IMR-90 (cell line): ENCODE data around the gene MAML2. TPM values are rescaled to one million over a fixed set of nuclear protein-coding genes. Genes with fewer than 3 reads are reported as not detected.

Source experiments
- ATAC-seq: fragments of 200-7000 bp; cut with Tn5 transposase; 2 replicates; pipeline ENCODE4 v1.9.1; 2020; ENCODE audit warnings: low read depth, mild to moderate bottlenecking, moderate library complexity
- BruUV-seq: library from RNA; stranded (reverse); fragments of 400-500 nt; replicated peaks from 2 replicates; lab custom pipeline; 2021; lab: Mats Ljungman, UMichigan
- CTCF ChIA-PET: fragments of 300-600 bp; formaldehyde crosslinking; extraction: SDS; loops from one replicate; lab custom pipeline; 2021; ENCODE audit warnings: antibody characterized with exemption; lab: Yijun Ruan, JAX
- POLR2A ChIA-PET: fragments of 300-600 bp; sonication (Branson Sonifier 250); formaldehyde crosslinking; loops from one replicate; lab custom pipeline; 2022; ENCODE audit warnings: antibody characterized with exemption; ENCODE audit not compliant: unreplicated experiment; lab: Charles Lee
- DNase-seq: peaks from one replicate; pipeline ENCODE4 v3.0.0; 2013
- H2AFZ ChIP-seq: replicated peaks from 2 replicates; pipeline ENCODE3; 2013; ENCODE audit warnings: low read length, mild to moderate bottlenecking; ENCODE audit not compliant: poor library complexity
- H2AK5ac ChIP-seq: 2 replicates; pipeline ENCODE4 v1.6.1; 2013; ENCODE audit warnings: low read depth, low read length, inconsistent platforms
- H2AK9ac ChIP-seq: replicated peaks from 2 replicates; pipeline ENCODE3; 2013; ENCODE audit warnings: mild to moderate bottlenecking, low read depth, low read length, moderate library complexity; ENCODE audit not compliant: poor library complexity
- H2BK120ac ChIP-seq: 2 replicates; pipeline ENCODE4 v1.6.1; 2013; ENCODE audit warnings: low read depth, low read length, inconsistent platforms
- H2BK15ac ChIP-seq: 3 replicates; pipeline ENCODE4 v1.6.1; 2013; ENCODE audit warnings: low read depth, low read length, inconsistent platforms
- H2BK20ac ChIP-seq: 2 replicates; pipeline ENCODE4 v1.6.1; 2013; ENCODE audit warnings: low read depth, mild to moderate bottlenecking, inconsistent platforms, low read length, moderate library complexity
- H2BK5ac ChIP-seq: 2 replicates; pipeline ENCODE4 v1.6.1; 2013; ENCODE audit warnings: mild to moderate bottlenecking, low read depth, low read length, inconsistent platforms; ENCODE audit not compliant: poor library complexity, severe bottlenecking
- H3K14ac ChIP-seq: replicated peaks from 2 replicates; pipeline ENCODE4 v1.6.1; 2013; ENCODE audit warnings: low read depth, low read length, inconsistent platforms
- H3K18ac ChIP-seq: 2 replicates; pipeline ENCODE4 v1.6.1; 2013; ENCODE audit warnings: low read depth, low read length, control low read depth
- H3K23ac ChIP-seq: 2 replicates; pipeline ENCODE4 v1.6.1; 2013; ENCODE audit warnings: low read depth, low read length, inconsistent platforms
- H3K27ac ChIP-seq: 2 replicates; pipeline ENCODE4 v1.5.1; 2013; ENCODE audit warnings: mild to moderate bottlenecking, control low read depth, low read length; ENCODE audit not compliant: insufficient read depth
- H3K27me3 ChIP-seq: 2 replicates; pipeline ENCODE4 v1.6.1; 2013; ENCODE audit warnings: low read length; ENCODE audit not compliant: control insufficient read depth, insufficient read depth
- H3K36me3 ChIP-seq: 2 replicates; pipeline ENCODE4 v1.6.1; 2013; ENCODE audit warnings: low read length, mixed read lengths; ENCODE audit not compliant: control insufficient read depth, insufficient read depth
- H3K4ac ChIP-seq: 2 replicates; pipeline ENCODE4 v1.6.1; 2013; ENCODE audit warnings: low read depth, low read length, inconsistent platforms
- H3K4me1 ChIP-seq: 2 replicates; pipeline ENCODE4 v1.6.1; 2013; ENCODE audit warnings: low read length, mixed read lengths; ENCODE audit not compliant: control insufficient read depth, insufficient read depth
- H3K4me2 ChIP-seq: 2 replicates; pipeline ENCODE4 v1.6.1; 2013; ENCODE audit warnings: low read depth, mild to moderate bottlenecking, control low read depth, low read length, moderate library complexity
- H3K4me3 ChIP-seq: 2 replicates; pipeline ENCODE4 v1.5.1; 2013; ENCODE audit warnings: low read depth, mild to moderate bottlenecking, control low read depth, low read length, moderate library complexity; ENCODE audit not compliant: insufficient read depth
- H3K56ac ChIP-seq: 2 replicates; pipeline ENCODE4 v1.6.1; 2013; ENCODE audit warnings: low read length, inconsistent platforms; ENCODE audit not compliant: insufficient read depth; ENCODE audit errors: extremely low read depth
- H3K79me1 ChIP-seq, 2 experiments: 2 replicates each; pipeline ENCODE4 v1.6.1; 2013; ENCODE audit warnings: low read length in 2 of 2, inconsistent platforms in 1 of 2, low read depth in 1 of 2
- H3K9ac ChIP-seq: 2 replicates; pipeline ENCODE4 v1.6.1; 2013; ENCODE audit warnings: low read depth, low read length, control low read depth
- H3K9me1 ChIP-seq: 2 replicates; pipeline ENCODE4 v1.6.1; 2013; ENCODE audit warnings: low read length, inconsistent platforms; ENCODE audit not compliant: insufficient read depth
- H3K9me3 ChIP-seq: 2 replicates; pipeline ENCODE4 v1.6.1; 2013; ENCODE audit warnings: low read length; ENCODE audit not compliant: control insufficient read depth, insufficient read depth
- H4K20me1 ChIP-seq: 2 replicates; pipeline ENCODE4 v1.6.1; 2013; ENCODE audit warnings: low read length, inconsistent platforms; ENCODE audit not compliant: insufficient read depth
- H4K5ac ChIP-seq: 2 replicates; pipeline ENCODE4 v1.6.1; 2013; ENCODE audit warnings: mild to moderate bottlenecking, low read depth, low read length, control low read depth
- H4K8ac ChIP-seq, 2 experiments: 2 replicates each; pipeline ENCODE4 v1.6.1; 2013; ENCODE audit warnings: low read depth in 2 of 2, low read length in 2 of 2, control low read depth in 1 of 2, inconsistent platforms in 1 of 2
- H4K91ac ChIP-seq: 2 replicates; pipeline ENCODE4 v1.6.1; 2013; ENCODE audit warnings: low read depth, low read length, inconsistent platforms; ENCODE audit not compliant: insufficient read depth
- BHLHE40 ChIP-seq: fragments of 150-350 bp; IDR thresholded peaks from 2 replicates; pipeline ENCODE4 v1.6.1; 2016; ENCODE audit warnings: mild to moderate bottlenecking, low read depth, low read length
- ELK1 ChIP-seq: fragments of 150-350 bp; IDR thresholded peaks from 2 replicates; pipeline ENCODE4 v1.6.1; 2016; ENCODE audit warnings: low read depth, mild to moderate bottlenecking, low read length, moderate library complexity, borderline replicate concordance
- FOS ChIP-seq: fragments of 150-350 bp; IDR thresholded peaks from 2 replicates; pipeline ENCODE4 v1.6.1; 2016; ENCODE audit warnings: low read depth, low read length
- MAFK ChIP-seq: IDR thresholded peaks from 2 replicates; pipeline ENCODE4 v1.6.1; 2012; ENCODE audit warnings: low read depth, low read length, improper control_type of control experiment
- MAZ ChIP-seq: IDR thresholded peaks from 2 replicates; pipeline ENCODE4 v1.6.1; 2012; ENCODE audit warnings: low read depth, mild to moderate bottlenecking, low read length, improper control_type of control experiment, moderate library complexity, borderline replicate concordance
- POLR2A ChIP-seq: IDR thresholded peaks from 2 replicates; pipeline ENCODE4 v1.6.1; 2012; ENCODE audit warnings: mild to moderate bottlenecking, low read depth, low read length
- RAD21 ChIP-seq: IDR thresholded peaks from 2 replicates; pipeline ENCODE4 v1.6.1; 2012; ENCODE audit warnings: low read length, improper control_type of control experiment
- RFX5 ChIP-seq: IDR thresholded peaks from 2 replicates; pipeline ENCODE4 v1.8.0; 2012; ENCODE audit warnings: low read depth, mild to moderate bottlenecking, low read length, moderate library complexity
- USF2 ChIP-seq: fragments of 150-350 bp; IDR thresholded peaks from 2 replicates; pipeline ENCODE4 v1.6.1; 2017; ENCODE audit warnings: mild to moderate bottlenecking, antibody characterized with exemption, low read length, low read depth
- WGBS, 2 experiments: methylation state at CpG; one replicate each; pipeline versions ENCODE4 v1.1.5 to v1.1.7; 2013; ENCODE audit warnings: missing lambda C conversion rate in 2 of 2; ENCODE audit not compliant: insufficient read length in 1 of 2; ENCODE audit errors: extremely low coverage in 2 of 2; 5-methylcytosine and 5-hydroxymethylcytosine counted together
- dilution Hi-C: fragments of 300-500 bp; cut with HindIII; formaldehyde crosslinking; loops from one replicate; pipeline ENCODE4 v1.14.3; 2018; ENCODE audit warnings: low sequenced_read_pairs; ENCODE audit not compliant: unreplicated experiment
- in situ Hi-C: fragments of 300-500 bp; cut with MboI; formaldehyde crosslinking; loops from 3 replicates; pipeline ENCODE4 v1.14.3; 2019; ENCODE audit warnings: low sequenced_read_pairs, inconsistent platforms, mixed read lengths
- intact Hi-C: fragments of 100-400 bp; cut with micrococcal nuclease; formaldehyde crosslinking; loops from 2 replicates; pipeline ENCODE4 v1.10.0; 2022
- polyA plus RNA-seq, 3 experiments: library from polyadenylated mRNA; depleted of rRNA; stranded (reverse); fragments of >200 nt; gene quantifications; 2 replicates each; pipeline ENCODE4 v1.2.3, GENCODE V29; 2012; ENCODE audit warnings: low replicate concordance in 1 of 3
- total RNA-seq: library from RNA; depleted of rRNA; stranded (reverse); fragments of >200 nt; gene quantifications from 2 replicates; pipeline ENCODE4 v1.2.3, GENCODE V29; 2012

The MAML2 gene
- total and polyA plus RNA-seq, 2 of the 4 experiments (the other 2 are of a cell fraction), result 15.0 to 19.5 TPM

GRCh38 chr11:96318399-96318798, 24.6 kb downstream of the MAML2 start:
- BruUV-seq, result no TSS peak
- intact Hi-C loops, result no loop called here

More at GRCh38 chr11:96318399-96318798, 24.6 kb downstream of the MAML2 start:
- Histone ChIP-seq H4K8ac (no peak overlapping the region), H3K9ac (no peak overlapping the region), H3K79me1 (peaks cover 41 to 90% of the 10 kb centered on the region in 2 experiments), H3K9me1 (peaks cover 11% of the 10 kb centered on the region), H3K27ac (no peak overlapping the region), H3K4me1 (peaks cover 26% of the 10 kb centered on the region), H4K91ac (no peak overlapping the region), H2AK9ac (no peak overlapping the region), H3K18ac (peak overlapping the region; percentile 20; the same call in 1 of the 2 replicates), H2BK120ac (no peak overlapping the region), H3K14ac (peak overlapping the region; percentile 78), H2BK15ac (peak overlapping the region; percentile 60; the same call in 1 of the 3 replicates), H4K20me1 (no peaks in the 10 kb centered on the region), H3K36me3 (peaks cover 6% of the 10 kb centered on the region), H3K4me3 (no peak overlapping the region), H2BK5ac (peak overlapping the region; percentile 9), H3K4ac (no peak overlapping the region; the same call in 1 of the 2 replicates), H3K23ac (peak overlapping the region; percentile 43; the same call in 1 of the 2 replicates), H2AFZ (no peak overlapping the region), H2BK20ac (0 out of 2 replicates have a peak overlapping the region, but pooled peaks have one; percentile 23), H3K27me3 (no peaks in the 10 kb centered on the region), H3K9me3 (no peaks in the 10 kb centered on the region), H4K5ac (no peak overlapping the region), H3K4me2 (no peak overlapping the region), H3K56ac (no peak overlapping the region), H2AK5ac (no peak overlapping the region)
- CTCF ChIA-PET, result no interaction called here
- TF ChIP-seq FOS (no peak), RFX5 (no peak), USF2 (no peak), MAZ (no peak), MAFK (no peak), POLR2A (no peak), ELK1 (no peak), RAD21 (no peak), BHLHE40 (no peak)
- in situ Hi-C loops (no loop called here), dilution Hi-C loops (no loop called here)
- POLR2A ChIA-PET, result no interaction called here
- DNase-seq (no peak), ATAC-seq (no peak)
- no CpG with 5 or more reads among the region's 1 CpG for WGBS, 2 experiments
